WERI-Rb-1 (cell line): Measurements from ENCODE around the gene GAPDHS.

Experiments used
- DNase-seq: peaks from one replicate; pipeline ENCODE4 v3.0.0-alpha.2; 2020
- H3K27ac ChIP-seq: fragments of 250-450 bp; sonication (Bioruptor Pico); 2 replicates; pipeline ENCODE4 v1.5.1; 2020; ENCODE audit warnings: mild to moderate bottlenecking, moderate library complexity
- H3K27me3 ChIP-seq: fragments of 250-450 bp; sonication (Bioruptor Pico); 2 replicates; pipeline ENCODE4 v1.5.1; 2021; ENCODE audit warnings: mild to moderate bottlenecking, low read depth, moderate library complexity; ENCODE audit not compliant: insufficient read depth, severe bottlenecking
- H3K36me3 ChIP-seq: fragments of 250-450 bp; sonication (Bioruptor Pico); 2 replicates; pipeline ENCODE4 v1.5.1; 2020; ENCODE audit warnings: mild to moderate bottlenecking, moderate library complexity
- H3K4me3 ChIP-seq: 2 replicates; pipeline ENCODE4 v1.5.1; 2011; ENCODE audit warnings: low read depth, mild to moderate bottlenecking, control low read depth, low read length
- H3K9me3 ChIP-seq: fragments of 250-450 bp; sonication (Bioruptor Pico); 2 replicates; pipeline ENCODE4 v1.5.1; 2021; ENCODE audit warnings: mild to moderate bottlenecking, moderate library complexity; ENCODE audit not compliant: severe bottlenecking
- CTCF ChIP-seq: IDR thresholded peaks from 2 replicates; pipeline ENCODE4 v1.5.1; 2011; ENCODE audit warnings: low read depth, mild to moderate bottlenecking, control low read depth, inconsistent platforms, low read length

GAPDHS gene

GRCh38 chr19:35517342-35517741, 15.9 kb upstream of the GAPDHS start:
- DNase-seq: no peak
- H3K27me3 ChIP-seq: no peaks in the 10 kb centered on the region
- no peak overlapping the region for H3K4me3 ChIP-seq
- H3K27ac ChIP-seq: no peak overlapping the region
- no peaks in the 10 kb centered on the region for H3K36me3 ChIP-seq
- no peak for TF ChIP-seq CTCF
- H3K9me3 ChIP-seq: no peaks in the 10 kb centered on the region

GRCh38 chr19:35518313-35518712, 14.9 kb upstream of the GAPDHS start:
- DNase-seq: no peak
- no peaks in the 10 kb centered on the region for H3K36me3 ChIP-seq
- no peaks in the 10 kb centered on the region for H3K27me3 ChIP-seq
- no peak overlapping the region for H3K4me3 ChIP-seq
- H3K9me3 ChIP-seq: no peaks in the 10 kb centered on the region
- no peak overlapping the region for H3K27ac ChIP-seq
- TF ChIP-seq CTCF: no peak

- Histone ChIP-seq H3K36me3 (no peaks in the 10 kb centered on the region), H3K4me3 (no peak overlapping the region), H3K27ac (no peak overlapping the region), H3K27me3 (no peaks in the 10 kb centered on the region), H3K9me3 (no peaks in the 10 kb centered on the region)
- no peak for TF ChIP-seq CTCF
- no peak for DNase-seq
These were observed 14.0 kb upstream of the GAPDHS start for GRCh38 chr19:35519291-35519690.

GRCh38 chr19:35521124-35521743, 12.0 kb upstream of the GAPDHS start:
- no peak for TF ChIP-seq CTCF
- no peaks in the 10 kb centered on the region for H3K27me3 ChIP-seq
- H3K9me3 ChIP-seq: no peaks in the 10 kb centered on the region
- no peak overlapping the region for H3K27ac ChIP-seq
- no peak for DNase-seq
- H3K4me3 ChIP-seq: no peak overlapping the region
- H3K36me3 ChIP-seq: no peaks in the 10 kb centered on the region

- no peaks in the 10 kb centered on the region for H3K27me3 ChIP-seq
- H3K27ac ChIP-seq: no peak overlapping the region
- TF ChIP-seq CTCF: no peak
- no peak overlapping the region for H3K4me3 ChIP-seq
- no peak for DNase-seq
- H3K36me3 ChIP-seq: no peaks in the 10 kb centered on the region
- no peaks in the 10 kb centered on the region for H3K9me3 ChIP-seq
These were observed 10.4 kb upstream of the GAPDHS start for GRCh38 chr19:35522745-35523327.
